MM.1S (cell line): Measurements from ENCODE around the gene GFRA1.

Experiments
- DNase-seq: peaks from one replicate; pipeline ENCODE4 v3.0.0-alpha.2; 2015
- H2AFZ ChIP-seq: fragments of 300-600 bp; sonication (generic); 2 replicates; pipeline ENCODE4 v1.6.0; 2016; ENCODE audit warnings: antibody characterized with exemption, low read length
- H3F3A ChIP-seq: fragments of 300-600 bp; sonication (generic); 2 replicates; pipeline ENCODE4 v1.6.1; 2016; ENCODE audit warnings: mild to moderate bottlenecking, antibody characterized with exemption, low read length, moderate library complexity, mixed read lengths; ENCODE audit not compliant: insufficient read depth
- H3K27ac ChIP-seq: fragments of 300-600 bp; sonication (generic); 2 replicates; pipeline ENCODE4 v1.5.1; 2016; ENCODE audit warnings: mild to moderate bottlenecking, low read length
- H3K27me3 ChIP-seq: fragments of 300-600 bp; sonication (generic); replicated peaks from 2 replicates; pipeline ENCODE4 v1.6.0; 2016; ENCODE audit warnings: low read length; ENCODE audit not compliant: insufficient read depth
- H3K36me3 ChIP-seq: fragments of 300-600 bp; sonication (generic); replicated peaks from 2 replicates; pipeline ENCODE4 v1.6.1; 2016; ENCODE audit warnings: mild to moderate bottlenecking, low read length, mixed read lengths; ENCODE audit not compliant: insufficient read depth
- H3K4me1 ChIP-seq: fragments of 300-600 bp; sonication (generic); 2 replicates; pipeline ENCODE4 v1.6.1; 2016; ENCODE audit warnings: low read length, mixed read lengths
- H3K4me2 ChIP-seq: fragments of 300-600 bp; sonication (generic); 2 replicates; pipeline ENCODE4 v1.6.0; 2016; ENCODE audit warnings: low read depth, low read length
- H3K4me3 ChIP-seq: fragments of 300-600 bp; sonication (generic); 2 replicates; pipeline ENCODE4 v1.5.1; 2016; ENCODE audit warnings: low read length, mixed read lengths
- H3K79me2 ChIP-seq: fragments of 300-600 bp; sonication (generic); 2 replicates; pipeline ENCODE4 v1.6.1; 2016; ENCODE audit warnings: mixed run types, low read length, mixed read lengths
- H3K9ac ChIP-seq: fragments of 300-600 bp; sonication (generic); 2 replicates; pipeline ENCODE4 v1.6.1; 2016; ENCODE audit warnings: low read length, mixed read lengths
- H3K9me2 ChIP-seq: fragments of 300-600 bp; sonication (generic); replicated peaks from 2 replicates; pipeline ENCODE4 v1.6.1; 2016; ENCODE audit warnings: mild to moderate bottlenecking, low read length, mixed read lengths; ENCODE audit not compliant: insufficient read depth
- H3K9me3 ChIP-seq: fragments of 300-600 bp; sonication (generic); replicated peaks from 2 replicates; pipeline ENCODE4 v1.6.1; 2016; ENCODE audit warnings: mild to moderate bottlenecking, low read length, mixed read lengths; ENCODE audit not compliant: insufficient read depth
- H4K20me1 ChIP-seq: fragments of 300-600 bp; sonication (generic); 2 replicates; pipeline ENCODE4 v1.6.1; 2016; ENCODE audit warnings: mild to moderate bottlenecking, low read length, moderate library complexity, mixed read lengths; ENCODE audit not compliant: insufficient read depth
- EZH2 ChIP-seq: fragments of 300-600 bp; sonication (generic); optimal IDR thresholded peaks from 2 replicates; pipeline ENCODE3; 2017; ENCODE audit warnings: low read depth, mild to moderate bottlenecking, antibody characterized with exemption, low read length, mixed read lengths
- EZH2phosphoT487 ChIP-seq: fragments of 300-600 bp; sonication (generic); IDR thresholded peaks from 2 replicates; pipeline ENCODE4 v1.6.1; 2018; ENCODE audit warnings: antibody characterized with exemption, low read length
- TF ChIP-seq, protein P1 (sequence below): fragments of 300-600 bp; sonication (generic); IDR thresholded peaks from 2 replicates; pipeline ENCODE4 v1.5.1; 2016; ENCODE audit warnings: antibody characterized with exemption, low read length, mixed read lengths

The GFRA1 gene

DNA sequence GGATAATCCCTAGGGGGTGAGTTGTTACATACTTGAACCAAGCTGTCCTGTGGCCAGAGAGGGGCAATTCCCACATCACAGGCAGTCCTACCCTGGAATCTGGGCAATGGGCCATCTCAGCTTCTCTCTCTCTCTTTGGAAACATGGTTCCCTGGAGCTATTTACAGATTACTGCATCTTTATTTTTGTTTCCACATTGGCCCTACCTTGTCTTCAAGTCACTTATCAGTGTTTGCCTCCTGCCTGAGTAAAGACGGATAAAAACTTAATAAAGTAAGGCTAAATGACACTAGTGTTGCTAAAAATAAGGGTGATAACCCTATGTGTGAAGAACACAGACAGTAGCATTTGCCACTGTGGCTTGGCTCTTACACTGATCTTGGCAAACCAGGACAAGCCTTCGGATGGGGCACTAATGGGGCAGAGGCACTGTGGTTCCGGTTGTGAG, 228.2 kb downstream of the GFRA1 start:
- Histone ChIP-seq H3K4me3 (no peak overlapping the region), H3K4me2 (no peak overlapping the region), H4K20me1 (no peaks in the 10 kb centered on the region), H3K9me2 (no peaks in the 10 kb centered on the region), H3K27me3 (no peaks in the 10 kb centered on the region), H3F3A (no peaks in the 10 kb centered on the region), H3K9ac (no peak overlapping the region), H3K36me3 (no peaks in the 10 kb centered on the region), H2AFZ (no peak overlapping the region), H3K4me1 (no peaks in the 10 kb centered on the region), H3K79me2 (no peaks in the 10 kb centered on the region), H3K27ac (no peak overlapping the region), H3K9me3 (no peaks in the 10 kb centered on the region)
- TF ChIP-seq EZH2phosphoT487 (no peak), EZH2 (no peak)
- TF ChIP-seq, protein P1, sequence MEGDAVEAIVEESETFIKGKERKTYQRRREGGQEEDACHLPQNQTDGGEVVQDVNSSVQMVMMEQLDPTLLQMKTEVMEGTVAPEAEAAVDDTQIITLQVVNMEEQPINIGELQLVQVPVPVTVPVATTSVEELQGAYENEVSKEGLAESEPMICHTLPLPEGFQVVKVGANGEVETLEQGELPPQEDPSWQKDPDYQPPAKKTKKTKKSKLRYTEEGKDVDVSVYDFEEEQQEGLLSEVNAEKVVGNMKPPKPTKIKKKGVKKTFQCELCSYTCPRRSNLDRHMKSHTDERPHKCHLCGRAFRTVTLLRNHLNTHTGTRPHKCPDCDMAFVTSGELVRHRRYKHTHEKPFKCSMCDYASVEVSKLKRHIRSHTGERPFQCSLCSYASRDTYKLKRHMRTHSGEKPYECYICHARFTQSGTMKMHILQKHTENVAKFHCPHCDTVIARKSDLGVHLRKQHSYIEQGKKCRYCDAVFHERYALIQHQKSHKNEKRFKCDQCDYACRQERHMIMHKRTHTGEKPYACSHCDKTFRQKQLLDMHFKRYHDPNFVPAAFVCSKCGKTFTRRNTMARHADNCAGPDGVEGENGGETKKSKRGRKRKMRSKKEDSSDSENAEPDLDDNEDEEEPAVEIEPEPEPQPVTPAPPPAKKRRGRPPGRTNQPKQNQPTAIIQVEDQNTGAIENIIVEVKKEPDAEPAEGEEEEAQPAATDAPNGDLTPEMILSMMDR, result no peak
- no peak for DNase-seq

DNA sequence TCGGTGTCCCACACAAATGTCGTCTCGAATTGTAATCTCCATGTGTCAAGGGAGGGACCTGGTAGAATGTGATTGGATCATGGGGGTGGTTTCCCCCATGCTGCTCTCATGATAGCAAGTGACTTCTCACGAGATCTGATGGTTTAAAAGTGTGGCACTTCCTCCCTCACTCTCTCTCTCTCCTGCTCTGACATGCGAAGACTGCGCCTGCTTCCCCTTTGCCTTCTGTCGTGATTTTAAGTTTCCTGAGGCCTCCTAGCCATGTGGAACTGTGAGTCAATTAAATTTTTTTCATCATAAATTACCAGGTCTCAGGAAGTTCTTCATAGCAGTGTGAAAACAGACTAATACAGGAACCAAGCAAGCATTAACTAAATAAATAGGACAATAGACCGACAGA, 229.1 kb downstream of the GFRA1 start:
- no peak for DNase-seq
- TF ChIP-seq, protein P1, result no peak
- H3K9me2 ChIP-seq, result no peaks in the 10 kb centered on the region
- no peaks in the 10 kb centered on the region for H3K27me3 ChIP-seq
- H3K79me2 ChIP-seq, result no peaks in the 10 kb centered on the region
- H3K27ac ChIP-seq, result no peak overlapping the region
- no peaks in the 10 kb centered on the region for H3K36me3 ChIP-seq
- H3K4me1 ChIP-seq, result no peaks in the 10 kb centered on the region
- no peak overlapping the region for H3K9ac ChIP-seq
- H4K20me1 ChIP-seq, result no peaks in the 10 kb centered on the region
- no peaks in the 10 kb centered on the region for H3K9me3 ChIP-seq
- no peak overlapping the region for H2AFZ ChIP-seq
- H3F3A ChIP-seq, result no peaks in the 10 kb centered on the region
- H3K4me2 ChIP-seq, result no peak overlapping the region
- no peak overlapping the region for H3K4me3 ChIP-seq

DNA sequence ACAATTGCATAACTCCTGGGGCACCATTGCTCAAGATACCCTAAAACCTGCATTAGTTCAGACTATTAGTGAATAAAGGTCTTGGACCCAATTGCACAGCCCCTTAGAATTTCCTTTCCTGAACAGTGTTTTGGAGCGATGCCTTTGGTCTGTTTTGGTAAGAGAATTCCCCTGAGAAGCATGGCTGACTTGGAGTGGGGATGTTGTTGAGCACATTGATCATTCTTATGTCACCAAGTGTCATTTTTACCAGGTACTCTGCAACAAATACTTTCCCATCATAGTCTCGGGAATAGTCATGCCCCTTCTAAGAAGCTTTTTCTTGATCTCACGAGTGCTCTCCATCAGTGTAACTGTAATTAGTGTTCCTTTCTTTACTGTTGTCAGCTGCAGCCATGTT, 229.7 kb downstream of the GFRA1 start:
- no peak overlapping the region for H3K9ac ChIP-seq
- no peaks in the 10 kb centered on the region for H3K9me2 ChIP-seq
- no peaks in the 10 kb centered on the region for H3K4me1 ChIP-seq
- TF ChIP-seq EZH2phosphoT487, result no peak
- TF ChIP-seq, protein P1, result no peak
- no peak for TF ChIP-seq EZH2
- no peaks in the 10 kb centered on the region for H4K20me1 ChIP-seq
- H3K4me3 ChIP-seq, result no peak overlapping the region
- H3K27me3 ChIP-seq, result no peaks in the 10 kb centered on the region
- H3K79me2 ChIP-seq, result no peaks in the 10 kb centered on the region
- H3K27ac ChIP-seq, result no peak overlapping the region
- no peaks in the 10 kb centered on the region for H3K36me3 ChIP-seq
- DNase-seq, result no peak
- no peaks in the 10 kb centered on the region for H3F3A ChIP-seq
- no peak overlapping the region for H3K4me2 ChIP-seq
- H3K9me3 ChIP-seq, result no peaks in the 10 kb centered on the region
- H2AFZ ChIP-seq, result no peak overlapping the region

DNA sequence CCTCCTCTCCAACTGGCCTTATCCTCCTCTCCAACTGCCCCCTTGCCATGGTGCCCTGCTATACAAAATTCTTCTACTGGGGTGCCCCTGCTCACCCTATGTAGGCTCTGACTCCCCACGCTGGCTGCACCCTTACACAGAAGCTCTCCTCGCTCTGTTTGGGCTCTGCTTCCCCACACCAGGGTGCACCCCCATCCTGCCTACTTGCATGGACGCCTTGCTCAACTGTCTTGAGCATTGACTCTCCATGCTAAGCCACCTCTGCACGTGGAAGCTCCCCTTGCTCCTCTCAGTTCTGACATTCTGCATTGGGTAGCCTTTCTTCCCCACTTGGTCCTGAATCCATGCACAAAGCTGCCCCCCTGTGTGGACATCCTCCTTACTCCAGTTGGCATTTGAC, 231.1 kb downstream of the GFRA1 start:
- no peaks in the 10 kb centered on the region for H3K9me3 ChIP-seq
- H2AFZ ChIP-seq, result no peak overlapping the region
- no peaks in the 10 kb centered on the region for H3K9me2 ChIP-seq
- H3K4me2 ChIP-seq, result no peak overlapping the region
- no peaks in the 10 kb centered on the region for H3K36me3 ChIP-seq
- no peak for DNase-seq
- no peak overlapping the region for H3K9ac ChIP-seq
- no peak overlapping the region for H3K4me3 ChIP-seq
- no peaks in the 10 kb centered on the region for H3K27me3 ChIP-seq
- TF ChIP-seq EZH2, result no peak
- no peak for TF ChIP-seq EZH2phosphoT487
- TF ChIP-seq, protein P1, result no peak
- no peaks in the 10 kb centered on the region for H4K20me1 ChIP-seq
- no peaks in the 10 kb centered on the region for H3K4me1 ChIP-seq
- H3F3A ChIP-seq, result no peaks in the 10 kb centered on the region
- no peaks in the 10 kb centered on the region for H3K79me2 ChIP-seq
- no peak overlapping the region for H3K27ac ChIP-seq
